Osteoblast (primary cell): ENCODE results near the gene CREB3. TPM values are rescaled to one million over a fixed set of nuclear protein-coding genes. Genes with fewer than 3 reads are reported as not detected.

Source experiments
- DNase-seq: peaks from one replicate; pipeline ENCODE4 v3.0.0; 2011; ENCODE audit warnings: low spot score, mixed read lengths; ENCODE audit not compliant: insufficient read length; ENCODE audit errors: missing footprints
- H2AFZ ChIP-seq: 2 replicates; pipeline ENCODE4 v1.6.0; 2011; ENCODE audit warnings: mild to moderate bottlenecking, low read length
- H3K27ac ChIP-seq: 2 replicates; pipeline ENCODE4 v1.5.1; 2011; ENCODE audit warnings: mild to moderate bottlenecking, low read depth, low read length, moderate library complexity
- H3K27me3 ChIP-seq: 2 replicates; pipeline ENCODE4 v1.6.0; 2012; ENCODE audit warnings: mild to moderate bottlenecking, control low read depth, inconsistent platforms, low read length, moderate library complexity; ENCODE audit not compliant: insufficient read depth
- H3K36me3 ChIP-seq: 2 replicates; pipeline ENCODE4 v1.5.1; 2011; ENCODE audit warnings: mild to moderate bottlenecking, low read length, control low read depth, moderate library complexity; ENCODE audit not compliant: insufficient read depth
- H3K4me1 ChIP-seq: 2 replicates; pipeline ENCODE4 v1.5.1; 2011; ENCODE audit warnings: mild to moderate bottlenecking, low read length, control low read depth, moderate library complexity; ENCODE audit not compliant: insufficient read depth
- H3K4me2 ChIP-seq: 2 replicates; pipeline ENCODE4 v1.6.0; 2011; ENCODE audit warnings: mild to moderate bottlenecking, low read length; ENCODE audit not compliant: insufficient read depth
- H3K4me3 ChIP-seq: fragments of 200-600 bp; sonication (generic); 3 replicates; pipeline ENCODE4 v1.5.1; 2012; ENCODE audit warnings: mild to moderate bottlenecking, low read length, inconsistent platforms; ENCODE audit not compliant: insufficient read depth
- H3K79me2 ChIP-seq: 2 replicates; pipeline ENCODE4 v1.6.0; 2012; ENCODE audit warnings: mild to moderate bottlenecking, low read length, control low read depth, inconsistent platforms; ENCODE audit not compliant: insufficient read depth
- H3K9me3 ChIP-seq: 2 replicates; pipeline ENCODE4 v1.5.1; 2011; ENCODE audit warnings: low read depth, low read length, control low read depth
- H4K20me1 ChIP-seq: 2 replicates; pipeline ENCODE4 v1.6.0; 2012; ENCODE audit warnings: mild to moderate bottlenecking, low read length, control low read depth; ENCODE audit not compliant: insufficient read depth
- CTCF ChIP-seq: IDR thresholded peaks from 2 replicates; pipeline ENCODE4 v1.5.1; 2011; ENCODE audit warnings: mild to moderate bottlenecking, low read depth, low read length, moderate library complexity; ENCODE audit errors: extremely low read depth
- total RNA-seq: library from RNA; depleted of rRNA; stranded (reverse); fragments of >200 nt; gene quantifications from 2 replicates; pipeline ENCODE4 v1.2.3, GENCODE V29; 2012

CREB3 gene
- total RNA-seq, 1 donor = 64.8 TPM

- H3K9me3 ChIP-seq = no peaks in the 10 kb centered on the region
- H4K20me1 ChIP-seq = peaks cover 42% of the 10 kb centered on the region
- no peak for TF ChIP-seq CTCF
- H3K4me1 ChIP-seq = peaks cover 42% of the 10 kb centered on the region
- peak overlapping the region; percentile 17 for H3K27ac ChIP-seq
- H3K79me2 ChIP-seq = peaks cover 83% of the 10 kb centered on the region
- H3K27me3 ChIP-seq = no peaks in the 10 kb centered on the region
- H3K4me2 ChIP-seq = no peak overlapping the region
- no peak overlapping the region for H2AFZ ChIP-seq
- no peak overlapping the region for H3K4me3 ChIP-seq
- DNase-seq = peak; percentile 51
- peaks cover 59% of the 10 kb centered on the region for H3K36me3 ChIP-seq
Measured at GRCh38 chr9:35725362-35725761, 7.1 kb upstream of the CREB3 start.

- Histone ChIP-seq H3K4me1 (peaks cover 52% of the 10 kb centered on the region), H3K4me2 (peak overlapping the region; percentile 92), H3K27me3 (no peaks in the 10 kb centered on the region), H3K27ac (peak overlapping the region; percentile 87), H4K20me1 (peaks cover 44% of the 10 kb centered on the region), H2AFZ (no peak overlapping the region), H3K79me2 (peaks cover 89% of the 10 kb centered on the region), H3K36me3 (peaks cover 44% of the 10 kb centered on the region), H3K9me3 (no peaks in the 10 kb centered on the region), H3K4me3 (peak overlapping the region; percentile 90)
- no peak for DNase-seq
- peak; percentile 39 for TF ChIP-seq CTCF
Measured at GRCh38 chr9:35726931-35727330, 5.5 kb upstream of the CREB3 start.

GRCh38 chr9:35727676-35728040, 4.8 kb upstream of the CREB3 start:
- H3K36me3 ChIP-seq = peaks cover 37% of the 10 kb centered on the region
- peak overlapping the region; percentile 90 for H3K4me3 ChIP-seq
- H3K4me2 ChIP-seq = peak overlapping the region; percentile 92
- H4K20me1 ChIP-seq = peaks cover 41% of the 10 kb centered on the region
- H3K27ac ChIP-seq = peak overlapping the region; percentile 87
- no peak overlapping the region for H2AFZ ChIP-seq
- H3K9me3 ChIP-seq = no peaks in the 10 kb centered on the region
- H3K4me1 ChIP-seq = peaks cover 52% of the 10 kb centered on the region
- TF ChIP-seq CTCF = no peak
- no peaks in the 10 kb centered on the region for H3K27me3 ChIP-seq
- H3K79me2 ChIP-seq = peaks cover 84% of the 10 kb centered on the region
- DNase-seq = peak; percentile 10

- no peaks in the 10 kb centered on the region for H3K27me3 ChIP-seq
- no peak overlapping the region for H2AFZ ChIP-seq
- H3K4me1 ChIP-seq = peaks cover 57% of the 10 kb centered on the region
- peak overlapping the region; percentile 87 for H3K27ac ChIP-seq
- peaks cover 40% of the 10 kb centered on the region for H4K20me1 ChIP-seq
- peaks cover 30% of the 10 kb centered on the region for H3K36me3 ChIP-seq
- peak overlapping the region; percentile 92 for H3K4me2 ChIP-seq
- DNase-seq = peak; percentile 95
- TF ChIP-seq CTCF = no peak
- peaks cover 86% of the 10 kb centered on the region for H3K79me2 ChIP-seq
- H3K4me3 ChIP-seq = peak overlapping the region; percentile 90
- no peaks in the 10 kb centered on the region for H3K9me3 ChIP-seq
Measured at GRCh38 chr9:35728041-35728971, 4.2 kb upstream of the CREB3 start.
